Upper lobe of left lung (tissue), 6 donors: ENCODE results near the gene HOXA7. TPM values are rescaled to one million over a fixed set of nuclear protein-coding genes. Genes with fewer than 3 reads are reported as not detected.

ENCODE experiments used
- ATAC-seq, 2 donors: fragments of 200-7000 bp; cut with Tn5 transposase; one replicate each; pipeline ENCODE4 v1.9.1; 2022; ENCODE audit warnings: mild to moderate bottlenecking in 2 of 2, moderate library complexity in 2 of 2; ENCODE audit not compliant: low FRiP score in 2 of 2
- DNase-seq, 2 donors: peaks; one replicate each; pipeline ENCODE4 v3.0.0-alpha.2; 2019 to 2020
- H3K27ac ChIP-seq, 4 donors: fragments of 200-600 bp; sonication (generic); one replicate each; pipeline ENCODE4 v1.5.1; 2016 to 2019
- H3K27me3 ChIP-seq, 4 donors: fragments of 200-600 bp; sonication (generic); one replicate each; pipeline ENCODE4 v1.5.1; 2017 to 2019
- H3K36me3 ChIP-seq, 4 donors: fragments of 200-600 bp; sonication (generic); one replicate each; pipeline ENCODE4 v1.5.1; 2016 to 2019
- H3K4me1 ChIP-seq, 4 donors: fragments of 200-600 bp; sonication (generic); one replicate each; pipeline ENCODE4 v1.5.1; 2018 to 2019
- H3K4me3 ChIP-seq, 4 donors: fragments of 200-600 bp; sonication (generic); one replicate each; pipeline ENCODE4 v1.5.1; 2017 to 2019; ENCODE audit warnings: mild to moderate bottlenecking in 2 of 4, moderate library complexity in 1 of 4
- H3K9me3 ChIP-seq, 4 donors: fragments of 200-600 bp; sonication (generic); one replicate each; pipeline ENCODE4 v1.5.1; 2018 to 2019
- EP300 ChIP-seq, 4 donors: sonication (generic); formaldehyde crosslinking; IDR thresholded peaks; one replicate each; pipeline ENCODE4 v1.5.1; 2017; ENCODE audit warnings: antibody characterized with exemption in 4 of 4, control low read depth in 2 of 4
- POLR2A ChIP-seq, 4 donors: fragments of 450-650 bp; IDR thresholded peaks; one replicate each; pipeline ENCODE4 v1.5.1; 2016 to 2017; ENCODE audit warnings: antibody characterized with exemption in 4 of 4, mild to moderate bottlenecking in 2 of 4
- POLR2AphosphoS5 ChIP-seq, 2 donors: sonication (generic); formaldehyde crosslinking; IDR thresholded peaks; one replicate each; pipeline ENCODE4 v1.5.1; 2017; ENCODE audit warnings: antibody characterized with exemption in 2 of 2
- WGBS, 2 donors: methylation state at CpG; one replicate each; pipeline ENCODE4 v1.1.5; 2017 to 2018; 5-methylcytosine and 5-hydroxymethylcytosine counted together
- total RNA-seq, 6 donors: library from RNA; depleted of rRNA in 4 of 6; stranded (reverse); fragments of >200 nt in 4 of 6; gene quantifications; one replicate each; pipeline versions ENCODE4 v1.1.0 to v1.2.1, GENCODE V29; 2016 to 2021
- TF ChIP-seq, protein P1 (sequence below), 6 experiments: fragments of 450-650 bp in 4 of 6; fragments of 200-600 bp in 2 of 6; sonication (generic) in 2 of 6; IDR thresholded peaks; one replicate each; pipeline ENCODE4 v1.5.1; 2016 to 2019; ENCODE audit warnings: antibody characterized with exemption in 6 of 6
- donor health status: DM: no; HTN: no; CAD: no; lungs with moderate emphysema.
- donor health status: DM: no; HTN: yes; CAD: no; lungs with severe emphysema.

Gene HOXA7
- total RNA-seq, 6 donors from 2014 or later: 0.46 to 3.3 (median 2.5) TPM; not detected in 2

DNA sequence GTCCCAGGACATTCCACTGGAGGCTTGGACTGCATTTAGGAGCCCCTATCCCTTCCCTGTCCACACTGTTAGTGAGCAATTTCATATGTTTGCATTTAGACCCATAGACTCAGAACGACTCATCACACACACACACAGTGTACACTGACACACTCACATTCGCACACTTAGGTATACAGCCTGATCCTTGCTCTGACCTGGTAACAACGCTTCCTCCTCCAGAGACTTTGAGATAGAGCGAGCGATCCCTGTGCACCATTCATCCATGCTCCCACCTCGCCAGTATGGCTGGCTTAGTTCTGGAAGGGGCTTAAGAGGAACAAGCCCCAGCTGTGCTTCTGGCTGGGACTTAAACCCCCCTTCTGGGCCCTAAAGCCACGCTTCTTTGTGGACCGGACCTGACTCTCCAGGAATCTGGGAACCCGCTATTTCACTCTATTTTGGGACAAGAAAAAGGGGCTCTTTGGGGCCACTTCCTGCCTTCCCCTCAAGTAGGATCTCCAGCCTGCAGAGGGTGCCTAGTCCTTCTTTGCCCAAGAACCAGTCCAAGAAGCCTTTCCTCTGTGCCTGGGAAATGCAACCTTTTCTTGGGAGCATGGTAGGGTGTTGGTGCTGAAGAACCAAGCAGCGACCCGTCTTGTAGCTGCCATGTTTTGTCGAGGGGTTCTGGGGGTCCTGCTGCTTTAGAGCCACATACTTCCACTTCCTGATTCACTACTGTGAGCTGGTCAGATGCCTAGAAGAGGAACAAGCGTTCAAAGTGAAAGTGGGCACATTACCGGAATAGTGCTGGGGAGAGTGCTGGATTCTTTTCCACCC lies 44.5 kb upstream of the HOXA7 start:
- H3K4me1 ChIP-seq: peaks cover 34 to 53% (median 37%) of the 10 kb centered on the region in 4 donors
- peak overlapping the region in 2 of 4 donors; percentile 41 to 43 for H3K4me3 ChIP-seq
- no peak overlapping the region for H3K27ac ChIP-seq
- DNase-seq (no peak), ATAC-seq (peak; percentile 47 to 66)
- TF ChIP-seq POLR2AphosphoS5 (IDR thresholded peaks at IDR 0.05) (no peak), POLR2A (IDR thresholded peaks at IDR 0.05) (no peak), EP300 (IDR thresholded peaks at IDR 0.05) (no peak)
- TF ChIP-seq, protein P1, sequence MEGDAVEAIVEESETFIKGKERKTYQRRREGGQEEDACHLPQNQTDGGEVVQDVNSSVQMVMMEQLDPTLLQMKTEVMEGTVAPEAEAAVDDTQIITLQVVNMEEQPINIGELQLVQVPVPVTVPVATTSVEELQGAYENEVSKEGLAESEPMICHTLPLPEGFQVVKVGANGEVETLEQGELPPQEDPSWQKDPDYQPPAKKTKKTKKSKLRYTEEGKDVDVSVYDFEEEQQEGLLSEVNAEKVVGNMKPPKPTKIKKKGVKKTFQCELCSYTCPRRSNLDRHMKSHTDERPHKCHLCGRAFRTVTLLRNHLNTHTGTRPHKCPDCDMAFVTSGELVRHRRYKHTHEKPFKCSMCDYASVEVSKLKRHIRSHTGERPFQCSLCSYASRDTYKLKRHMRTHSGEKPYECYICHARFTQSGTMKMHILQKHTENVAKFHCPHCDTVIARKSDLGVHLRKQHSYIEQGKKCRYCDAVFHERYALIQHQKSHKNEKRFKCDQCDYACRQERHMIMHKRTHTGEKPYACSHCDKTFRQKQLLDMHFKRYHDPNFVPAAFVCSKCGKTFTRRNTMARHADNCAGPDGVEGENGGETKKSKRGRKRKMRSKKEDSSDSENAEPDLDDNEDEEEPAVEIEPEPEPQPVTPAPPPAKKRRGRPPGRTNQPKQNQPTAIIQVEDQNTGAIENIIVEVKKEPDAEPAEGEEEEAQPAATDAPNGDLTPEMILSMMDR (IDR thresholded peaks at IDR 0.05): no peak
- no peaks in the 10 kb centered on the region for H3K36me3 ChIP-seq
- WGBS, 2 donors: 9% methylated on average over 6 to 14 of the region's 14 CpGs
- no peaks in the 10 kb centered on the region for H3K9me3 ChIP-seq
- peaks cover 6 to 94% (median 69%) of the 10 kb centered on the region in 4 donors for H3K27me3 ChIP-seq

DNA sequence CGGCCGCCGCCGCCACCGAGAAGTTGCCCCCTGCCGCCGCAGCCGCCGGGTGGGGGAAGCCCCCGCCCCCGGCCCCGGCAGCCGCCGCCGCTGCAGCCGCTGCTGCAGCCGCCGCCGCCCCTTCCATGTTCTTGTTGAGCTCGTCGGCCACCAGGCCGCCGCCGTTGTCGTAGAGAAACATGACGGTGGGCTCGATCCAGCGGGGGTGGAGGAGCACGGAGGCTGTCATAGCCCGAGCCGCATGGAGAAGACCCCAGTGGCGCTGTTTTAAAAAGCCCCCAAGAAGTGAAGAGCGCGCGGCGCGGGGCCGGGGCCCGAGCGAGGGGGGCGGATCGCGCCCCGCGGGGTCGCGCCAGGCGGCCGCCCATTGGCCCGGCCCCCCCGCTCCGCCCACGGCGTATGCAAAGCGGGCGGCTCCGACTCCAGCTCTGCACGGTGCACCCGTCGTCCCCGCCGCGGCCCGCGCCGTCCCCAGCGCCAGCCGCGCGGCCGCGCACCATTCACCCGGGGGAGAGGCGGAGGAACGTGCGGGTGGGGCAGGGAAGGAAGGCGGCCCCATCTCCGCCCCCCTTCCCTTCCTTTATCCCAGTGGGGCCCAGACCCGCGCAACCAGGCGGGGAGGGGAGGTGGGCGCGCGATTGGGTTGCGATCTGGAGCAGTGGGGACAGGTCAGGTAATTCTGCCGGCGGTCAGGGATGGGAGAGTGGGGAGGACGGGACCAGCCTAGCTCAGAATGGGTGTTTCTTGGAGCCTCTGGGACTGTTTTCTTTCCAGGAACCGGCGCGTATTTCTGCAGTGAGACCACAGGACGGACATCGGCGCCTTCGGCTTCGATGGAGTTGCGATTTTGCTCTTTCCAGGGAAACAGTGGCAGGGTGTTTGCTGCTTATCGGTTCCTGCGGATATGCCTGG lies 43.6 kb upstream of the HOXA7 start, which contains the start of gene HOXA13:
TSS of gene HOXA13 (minus strand) at position 243 of the 912 bp plus-strand sequence. CDS start at position 229, 14 bp downstream.
- H3K9me3 ChIP-seq: no peaks in the 10 kb centered on the region
- peak in 1 of 2 donors; percentile 84 for DNase-seq
- H3K36me3 ChIP-seq: no peaks in the 10 kb centered on the region
- no peak for TF ChIP-seq EP300 (IDR thresholded peaks at IDR 0.05)
- TF ChIP-seq POLR2A (IDR thresholded peaks at IDR 0.05): no peak
- TF ChIP-seq POLR2AphosphoS5 (IDR thresholded peaks at IDR 0.05): no peak
- TF ChIP-seq, protein P1 (IDR thresholded peaks at IDR 0.05): no peak
- ATAC-seq: peak in 1 of 2 donors; percentile 52
- H3K4me1 ChIP-seq: peaks cover 28 to 47% (median 33%) of the 10 kb centered on the region in 4 donors
- peak within 1 kb of the TSS in 3 of 4 donors; percentile 29 to 43 (median 41) for H3K4me3 ChIP-seq
- H3K27ac ChIP-seq: no peak within 1 kb of the TSS
- peaks cover 6 to 93% (median 66%) of the 10 kb centered on the region in 4 donors for H3K27me3 ChIP-seq
- WGBS, 2 donors: 0 to 6% methylated on average over 3 to 37 of the region's 99 CpGs

DNA sequence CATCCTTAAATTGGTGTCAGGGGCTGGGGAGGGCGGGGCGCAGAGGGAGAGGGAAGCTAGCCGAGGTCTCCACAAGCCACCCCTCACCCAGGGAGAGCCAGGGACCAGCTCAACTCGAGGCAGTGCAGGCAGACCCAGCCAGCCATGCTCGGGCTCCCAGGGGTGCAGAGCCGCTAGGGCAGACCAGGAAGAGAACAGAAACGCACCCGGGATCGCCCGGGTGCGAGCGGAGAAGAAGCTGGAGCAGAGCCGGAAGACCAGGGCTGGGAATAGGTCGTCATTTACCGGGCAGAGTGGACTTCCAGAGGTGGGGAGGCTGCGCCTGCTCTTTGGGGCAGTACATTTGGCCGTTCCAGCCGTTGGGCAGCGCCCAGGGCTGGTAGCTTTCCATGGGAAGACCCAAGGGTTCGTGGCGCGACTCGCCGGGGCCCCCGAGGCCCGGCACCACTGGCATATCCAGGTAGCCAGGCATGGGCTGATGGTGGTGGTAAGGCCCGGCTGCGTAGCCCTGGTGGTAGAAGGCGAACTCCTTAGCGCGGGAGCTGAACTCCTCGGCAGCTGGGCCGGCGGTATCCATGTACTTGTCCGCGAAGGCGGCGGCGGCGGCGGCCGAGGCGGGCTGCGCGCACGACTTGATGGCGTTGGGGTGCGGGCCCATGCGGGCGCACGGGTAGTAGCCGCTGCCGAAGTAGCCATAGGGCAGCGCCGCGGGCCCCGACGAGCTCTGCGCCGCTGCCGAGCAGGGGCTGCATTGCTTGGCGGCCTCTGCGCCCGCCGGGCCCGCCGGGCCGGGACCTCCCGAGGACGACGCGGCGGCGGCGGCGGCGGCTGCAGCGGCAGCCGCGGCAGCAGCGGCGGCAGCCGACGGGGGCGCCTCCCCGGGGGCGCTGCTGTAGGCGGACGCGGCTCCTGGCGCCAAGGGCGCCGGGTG lies 42.7 kb upstream of the HOXA7 start:
- no peak for TF ChIP-seq EP300 (IDR thresholded peaks at IDR 0.05)
- TF ChIP-seq, protein P1 (IDR thresholded peaks at IDR 0.05): peak in 1 of 6 experiments; percentile 19
- Histone ChIP-seq H3K4me3 (peak overlapping the region in 3 of 4 donors; percentile 29 to 43 (median 32)), H3K4me1 (peaks cover 24 to 41% (median 29%) of the 10 kb centered on the region in 4 donors), H3K36me3 (no peaks in the 10 kb centered on the region), H3K27ac (no peak overlapping the region), H3K27me3 (peaks cover 6 to 92% (median 59%) of the 10 kb centered on the region in 4 donors), H3K9me3 (no peaks in the 10 kb centered on the region)
- WGBS, 2 donors: 6 to 9% methylated on average over 24 to 31 of the region's 93 CpGs
- DNase-seq (peak in 1 of 2 donors; percentile 88), ATAC-seq (peak in 1 of 2 donors; percentile 10)
